ENCODE data around the gene OSBP2.

Gene OSBP2

DNA sequence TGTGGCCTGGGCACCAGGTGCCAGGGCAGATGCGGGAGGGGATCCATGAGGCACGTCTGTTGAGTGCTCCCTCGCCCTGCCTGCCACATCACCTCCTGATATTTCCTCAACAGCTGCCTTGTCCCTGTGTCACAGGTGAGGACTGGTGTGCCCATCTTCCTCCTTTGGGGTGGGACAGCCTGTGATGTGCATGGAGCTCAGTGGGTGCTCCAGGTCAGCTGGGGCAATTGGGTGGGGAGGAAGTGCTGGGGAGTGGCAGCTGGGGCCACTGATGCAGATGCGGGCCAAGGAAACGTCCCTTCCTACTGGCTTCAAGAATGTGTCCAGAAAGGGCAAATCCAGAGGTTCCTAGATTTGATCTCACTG lies 190.3 kb downstream of the OSBP2 start:
- no peak for DNase-seq

DNA sequence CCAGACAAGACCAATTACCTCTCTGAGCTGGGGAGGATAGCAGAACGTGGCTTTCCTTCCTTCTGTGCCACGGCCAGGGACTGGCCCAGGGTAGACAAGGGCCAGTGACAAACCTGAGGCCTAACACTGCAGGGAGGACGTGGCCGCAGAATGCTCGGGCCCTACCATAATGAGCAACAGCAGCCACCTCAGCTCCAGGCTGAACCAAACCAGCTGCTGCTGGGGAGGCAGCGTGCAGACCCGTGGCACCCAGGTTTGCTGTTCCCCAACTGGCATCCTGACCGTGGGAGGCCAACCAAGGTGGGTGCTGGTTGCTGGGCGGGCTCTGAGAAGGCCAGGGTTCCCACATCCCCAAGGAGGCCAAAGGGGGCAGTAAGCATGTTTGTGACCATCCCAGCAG lies 190.9 kb downstream of the OSBP2 start:
- DNase-seq = no peak

DNA sequence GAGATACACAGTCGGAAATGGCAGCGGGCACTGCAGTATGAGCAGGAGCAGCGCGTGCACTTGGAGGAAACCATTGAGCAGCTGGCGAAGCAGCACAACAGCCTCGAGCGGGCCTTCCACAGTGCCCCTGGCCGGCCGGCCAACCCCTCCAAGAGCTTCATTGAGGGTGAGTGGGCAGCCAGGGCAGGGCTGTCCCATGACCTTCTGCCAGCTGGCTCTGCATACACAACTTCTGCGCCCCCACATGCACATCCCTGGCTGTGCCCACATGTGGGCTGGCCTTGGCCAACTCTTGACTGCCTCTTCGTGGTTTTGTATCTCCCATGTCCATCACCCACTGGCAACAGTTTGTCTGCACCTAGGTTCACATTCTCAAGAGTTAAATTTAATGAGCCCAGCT lies 192.8 kb downstream of the OSBP2 start:
- DNase-seq = no peak

DNA sequence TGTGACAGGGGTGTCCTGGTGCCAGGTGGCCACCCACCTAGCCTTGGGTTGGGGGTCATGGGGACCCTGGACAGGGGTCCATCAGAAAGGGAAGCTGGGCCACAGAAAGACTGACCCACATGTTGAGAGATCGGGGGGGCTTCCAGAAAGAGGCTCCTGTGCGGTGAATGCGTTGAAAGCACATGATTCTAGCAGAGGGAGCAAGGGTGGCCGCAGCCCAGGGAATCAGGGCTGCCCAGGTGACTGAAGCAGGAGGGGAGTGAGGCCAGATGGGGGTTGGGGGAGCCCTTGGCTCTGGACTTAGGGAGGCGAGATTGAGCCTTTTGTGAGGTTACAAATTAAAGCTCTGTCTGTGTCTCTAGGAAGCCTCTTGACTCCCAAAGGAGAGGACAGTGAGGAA lies 193.2 kb downstream of the OSBP2 start:
- DNase-seq = no peak

DNA sequence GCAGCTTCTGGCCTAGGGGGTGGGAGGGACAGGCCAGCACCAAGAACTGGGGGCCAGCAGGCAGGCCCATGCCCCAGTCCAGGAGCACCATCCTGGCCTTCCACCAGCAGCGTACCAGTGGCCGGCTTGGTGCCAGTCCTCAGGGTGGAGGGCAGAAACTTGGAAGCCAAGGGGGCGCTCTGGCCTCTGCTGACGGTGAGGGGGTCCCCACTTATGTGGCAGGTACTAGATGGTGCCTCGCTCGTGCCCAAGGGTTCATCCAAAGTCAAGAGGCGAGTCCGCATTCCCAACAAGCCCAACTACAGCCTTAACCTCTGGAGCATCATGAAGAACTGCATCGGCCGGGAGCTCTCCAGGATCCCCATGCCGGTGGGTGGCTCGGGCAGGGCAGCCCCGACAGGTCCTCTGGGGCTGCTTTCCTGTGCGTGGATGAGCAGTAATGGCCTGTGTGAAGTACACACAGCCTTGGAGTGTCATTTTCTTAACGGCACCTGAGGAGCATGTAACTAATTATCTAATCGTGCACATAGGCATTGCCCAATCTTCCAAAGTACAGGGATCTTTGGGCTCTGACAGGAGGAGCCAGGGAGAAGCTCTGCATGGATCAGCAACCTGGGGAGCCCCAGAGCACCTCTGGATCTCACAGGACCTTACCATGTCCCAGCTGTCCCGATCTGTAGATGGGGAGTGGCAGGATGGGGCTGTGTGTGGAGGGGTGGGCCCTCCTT lies 194.8 kb downstream of the OSBP2 start:
- DNase-seq = no peak

DNA sequence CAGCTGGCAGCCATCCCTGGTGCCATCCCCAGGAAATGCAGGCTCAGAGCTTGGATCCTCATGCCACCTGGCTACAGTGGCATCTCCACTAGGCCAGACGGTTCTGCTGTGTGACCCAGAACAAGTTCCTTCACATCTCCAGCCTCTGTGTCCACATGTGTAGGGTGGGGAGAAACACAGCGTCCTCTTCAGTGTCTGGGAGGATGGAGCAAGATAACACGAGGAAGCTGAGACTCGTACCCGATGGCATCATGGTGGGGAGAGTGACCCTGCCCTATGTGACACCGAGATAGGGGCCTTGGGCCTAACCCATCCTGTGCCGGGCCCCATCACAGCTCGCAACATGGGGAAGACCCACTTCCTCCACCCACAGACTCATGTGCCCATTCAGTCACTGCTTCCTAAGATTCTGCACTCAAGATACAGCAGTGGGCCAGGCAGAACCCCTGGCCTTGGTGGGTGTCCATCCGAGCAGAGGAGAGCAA lies 195.4 kb downstream of the OSBP2 start:
- DNase-seq = no peak

DNA sequence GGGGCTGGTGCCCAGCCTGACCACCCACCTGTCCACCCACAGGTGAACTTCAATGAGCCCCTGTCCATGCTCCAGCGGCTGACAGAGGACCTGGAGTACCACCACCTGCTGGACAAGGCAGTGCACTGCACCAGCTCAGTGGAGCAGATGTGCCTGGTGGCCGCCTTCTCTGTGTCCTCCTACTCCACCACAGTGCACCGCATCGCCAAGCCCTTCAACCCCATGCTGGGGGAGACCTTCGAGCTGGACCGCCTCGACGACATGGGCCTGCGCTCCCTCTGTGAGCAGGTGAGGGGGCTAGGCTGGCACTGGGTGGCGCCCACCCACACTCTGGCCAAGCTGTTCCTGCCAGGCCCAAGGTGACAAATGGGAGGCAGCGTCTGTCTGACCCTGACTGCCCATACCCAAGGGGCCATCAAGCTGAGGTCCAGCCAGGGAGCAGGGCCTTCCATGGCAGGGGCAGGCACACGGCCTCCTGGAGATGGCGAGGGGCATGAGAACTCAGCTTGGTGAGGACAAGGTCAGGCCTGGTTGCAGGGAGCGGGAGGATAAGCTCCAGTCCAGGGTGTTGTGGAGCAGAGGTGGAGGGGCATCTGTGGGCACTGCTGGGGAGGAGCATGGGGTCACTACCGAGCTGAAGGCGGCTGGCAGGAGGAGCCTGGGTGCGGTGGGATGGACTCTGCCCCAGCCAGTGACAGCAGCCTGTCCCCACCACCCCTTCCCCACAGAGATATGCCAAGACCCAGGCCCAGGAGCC lies 196.2 kb downstream of the OSBP2 start:
- DNase-seq = no peak

DNA sequence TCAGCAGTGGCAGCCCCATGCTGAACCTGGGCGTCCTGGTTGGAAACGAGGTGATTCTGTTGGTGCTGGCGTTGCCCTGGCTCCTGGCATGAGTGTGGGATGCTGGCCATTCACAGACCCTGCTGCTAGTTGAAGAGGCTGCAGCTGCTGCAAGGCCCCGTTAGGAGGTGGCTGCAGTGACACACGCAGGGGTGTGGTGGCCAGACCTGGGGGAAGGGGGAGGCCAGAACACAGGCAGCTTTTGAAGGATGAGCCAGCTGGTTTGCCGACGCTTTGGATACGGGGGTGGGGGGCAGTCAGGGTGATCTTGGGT lies 196.7 kb downstream of the OSBP2 start:
- DNase-seq = no peak

DNA sequence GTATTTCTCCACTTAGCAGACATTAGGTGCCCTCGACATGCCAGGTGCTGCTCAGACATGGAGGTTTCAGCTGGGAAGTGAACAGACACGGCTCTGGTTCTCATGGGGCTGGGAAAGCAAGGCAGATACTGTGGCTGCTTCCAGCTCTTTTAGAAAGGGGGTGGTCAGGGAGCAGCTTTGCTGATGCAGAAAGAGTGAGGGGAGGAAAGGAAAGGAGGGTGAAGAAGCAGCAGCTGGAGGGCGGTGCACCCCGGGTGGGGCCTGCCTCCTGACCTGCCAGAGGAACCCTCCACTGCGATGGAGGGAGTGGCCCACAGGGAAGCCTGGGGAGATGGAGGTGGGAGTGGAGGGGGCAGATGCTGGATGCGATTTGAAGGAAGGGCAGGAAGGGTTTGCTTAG lies 197.1 kb downstream of the OSBP2 start:
- DNase-seq = no peak

DNA sequence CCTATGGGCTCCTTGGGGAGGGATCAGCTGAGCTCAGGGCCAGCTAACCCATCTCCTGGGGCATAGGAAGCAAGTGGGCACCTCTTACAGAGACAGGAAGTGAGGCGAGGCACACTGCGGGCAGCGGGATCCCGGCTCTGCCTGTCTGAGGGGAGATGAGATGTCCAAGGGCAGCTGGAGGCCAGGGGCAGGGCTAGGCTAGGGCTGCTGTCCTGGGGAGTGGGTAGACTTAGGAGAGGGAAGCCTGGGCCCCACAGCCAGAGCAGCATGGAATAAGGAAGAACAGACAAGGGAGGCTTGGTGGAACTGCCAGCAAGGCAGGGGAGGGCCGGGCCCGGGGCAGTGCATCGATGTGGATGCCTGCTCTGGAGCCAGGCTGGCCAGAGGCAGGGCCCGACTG lies 197.6 kb downstream of the OSBP2 start:
- DNase-seq = no peak

DNA sequence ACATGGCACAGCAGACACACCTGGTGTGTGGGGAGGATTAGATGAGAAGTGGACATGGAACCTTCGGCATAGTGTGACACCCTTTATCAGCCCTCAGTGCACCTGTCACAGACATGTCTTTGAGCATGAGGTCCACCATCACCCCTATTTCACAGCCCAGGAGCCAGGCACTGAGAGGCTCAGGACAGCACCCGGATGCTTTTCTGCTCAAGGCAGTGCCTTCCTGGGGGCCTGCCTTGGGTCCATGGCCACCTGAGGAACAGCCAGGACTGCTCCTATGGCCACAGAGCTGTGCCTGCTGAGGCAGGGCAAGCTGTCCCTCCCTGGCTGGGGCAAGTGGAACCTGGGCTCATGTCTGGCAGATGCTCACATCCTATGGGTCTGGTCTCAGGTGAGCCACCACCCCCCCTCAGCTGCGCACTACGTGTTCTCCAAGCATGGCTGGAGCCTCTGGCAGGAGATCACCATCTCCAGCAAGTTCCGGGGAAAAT lies 198.1 kb downstream of the OSBP2 start:
- no peak for DNase-seq

DNA sequence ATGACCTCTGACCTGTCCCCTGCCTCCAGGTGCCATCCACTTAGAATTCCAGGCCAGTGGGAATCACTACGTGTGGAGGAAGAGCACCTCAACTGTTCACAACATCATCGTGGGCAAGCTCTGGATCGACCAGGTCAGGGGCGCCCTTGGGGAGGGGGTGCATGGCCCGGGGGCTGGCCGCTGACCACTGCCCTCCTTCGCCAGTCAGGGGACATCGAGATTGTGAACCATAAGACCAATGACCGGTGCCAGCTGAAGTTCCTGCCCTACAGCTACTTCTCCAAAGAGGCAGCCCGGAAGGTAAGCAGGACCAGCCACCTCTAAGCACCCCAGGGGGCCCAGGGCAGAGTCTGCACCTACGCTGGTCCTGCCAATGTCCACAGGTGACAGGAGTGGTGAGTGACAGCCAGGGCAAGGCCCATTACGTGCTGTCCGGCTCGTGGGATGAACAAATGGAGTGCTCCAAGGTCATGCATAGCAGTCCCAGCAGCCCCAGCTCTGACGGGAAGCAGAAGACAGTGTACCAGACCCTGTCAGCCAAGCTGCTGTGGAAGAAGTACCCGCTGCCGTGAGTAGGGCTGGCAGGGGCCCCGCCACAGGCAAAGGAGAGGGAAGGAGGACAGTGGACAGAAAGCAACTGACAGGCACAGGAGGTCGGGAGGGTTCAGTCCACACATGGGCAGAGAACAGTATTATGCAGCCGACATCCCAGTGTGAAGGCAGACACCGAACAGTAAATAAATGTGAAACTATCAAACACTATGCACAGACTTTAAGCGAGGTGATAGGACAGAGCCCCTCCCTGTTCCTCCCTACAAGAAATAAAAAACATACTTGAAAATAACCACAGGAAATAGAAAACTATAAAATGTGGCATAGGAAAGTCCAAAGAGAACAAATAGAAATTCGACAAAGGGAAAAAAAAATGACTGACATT lies 199.0 kb downstream of the OSBP2 start:
- no peak for DNase-seq

DNA sequence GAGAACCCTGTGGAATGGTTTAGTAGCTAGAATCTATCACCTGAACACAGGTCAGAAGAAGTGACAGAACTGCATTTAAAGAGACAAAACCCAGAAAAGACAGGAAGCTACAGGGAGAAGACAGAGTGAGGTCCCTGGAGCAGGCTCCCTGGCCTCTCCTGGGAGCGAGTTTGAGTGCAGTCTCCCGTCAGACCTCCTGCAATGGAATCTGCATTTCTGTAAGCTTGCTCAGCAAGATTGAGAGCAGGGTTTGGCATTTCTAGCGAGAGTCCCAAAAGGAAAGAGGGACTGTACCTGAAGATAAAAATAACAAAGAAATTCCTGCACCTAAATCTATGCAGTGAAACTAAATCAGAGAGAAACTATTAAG lies 199.7 kb downstream of the OSBP2 start:
- no peak for DNase-seq

DNA sequence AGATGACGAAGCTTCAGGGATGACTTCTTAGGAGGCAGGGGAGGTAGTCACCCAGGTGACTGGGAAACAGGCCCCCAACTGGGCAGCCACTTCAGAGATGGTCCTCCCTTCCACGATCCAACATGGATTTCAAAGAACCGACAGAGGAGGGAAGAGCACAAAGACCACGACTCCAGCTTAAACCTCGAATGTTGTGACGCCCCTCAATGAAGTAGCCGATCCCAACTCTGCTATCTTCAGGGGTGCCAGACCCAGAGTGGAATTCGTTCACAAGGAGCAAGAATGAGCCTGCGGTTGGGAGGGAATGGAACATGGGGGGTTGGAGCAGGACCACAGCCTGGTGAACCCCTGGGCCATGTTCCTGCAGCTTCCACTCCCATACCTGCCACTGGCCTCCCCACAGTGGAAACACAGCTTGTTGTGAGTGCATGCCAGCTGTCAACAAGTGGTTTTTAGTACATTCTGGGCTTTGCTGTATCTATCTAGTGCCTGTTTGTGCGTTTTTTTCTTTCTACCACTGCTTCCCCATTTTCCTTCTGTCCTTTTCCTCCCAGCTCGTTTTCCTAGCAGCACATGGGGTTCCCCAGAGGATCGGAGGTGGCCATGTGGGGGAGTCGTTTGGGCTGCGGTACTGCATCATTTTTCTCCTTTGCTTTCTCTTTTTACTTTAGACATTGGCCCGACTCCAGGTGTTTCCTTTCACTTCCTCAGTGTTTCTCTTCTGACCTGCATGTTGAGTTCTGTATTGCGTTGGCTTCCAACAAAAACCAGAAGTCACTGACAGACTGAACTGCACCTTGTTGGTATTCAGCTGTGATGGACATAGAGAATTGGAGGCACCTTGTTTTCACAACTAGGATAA lies 208.1 kb downstream of the OSBP2 start:
- no peak for DNase-seq

DNA sequence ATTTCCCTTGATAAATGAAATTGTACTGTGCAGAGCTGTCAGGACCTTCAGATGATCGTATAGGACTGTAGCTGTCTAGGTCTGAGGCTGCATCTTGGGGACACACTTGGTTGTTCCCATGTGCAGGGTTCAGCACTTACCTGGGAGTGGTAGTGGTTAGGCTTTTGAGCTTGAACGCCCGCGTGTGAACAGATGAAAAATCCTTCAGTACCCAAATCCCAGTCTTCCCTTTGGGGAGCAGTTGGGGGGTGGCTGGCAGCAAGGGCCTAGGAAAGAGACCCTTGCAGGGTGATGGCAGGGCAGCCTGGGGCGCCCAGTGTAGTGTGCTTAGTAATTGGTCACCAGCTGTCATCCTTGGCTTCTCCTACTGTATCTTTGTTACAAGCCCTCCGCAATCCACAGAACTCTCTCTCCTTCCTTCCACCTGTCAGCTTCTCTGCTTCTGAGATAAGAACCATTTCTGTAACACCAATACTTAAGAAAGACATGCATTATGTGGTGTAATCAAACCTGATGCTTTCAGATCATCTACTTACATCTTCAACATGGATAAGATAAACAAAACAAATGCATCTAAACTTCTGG lies 209.3 kb downstream of the OSBP2 start:
- DNase-seq = no peak

DNA sequence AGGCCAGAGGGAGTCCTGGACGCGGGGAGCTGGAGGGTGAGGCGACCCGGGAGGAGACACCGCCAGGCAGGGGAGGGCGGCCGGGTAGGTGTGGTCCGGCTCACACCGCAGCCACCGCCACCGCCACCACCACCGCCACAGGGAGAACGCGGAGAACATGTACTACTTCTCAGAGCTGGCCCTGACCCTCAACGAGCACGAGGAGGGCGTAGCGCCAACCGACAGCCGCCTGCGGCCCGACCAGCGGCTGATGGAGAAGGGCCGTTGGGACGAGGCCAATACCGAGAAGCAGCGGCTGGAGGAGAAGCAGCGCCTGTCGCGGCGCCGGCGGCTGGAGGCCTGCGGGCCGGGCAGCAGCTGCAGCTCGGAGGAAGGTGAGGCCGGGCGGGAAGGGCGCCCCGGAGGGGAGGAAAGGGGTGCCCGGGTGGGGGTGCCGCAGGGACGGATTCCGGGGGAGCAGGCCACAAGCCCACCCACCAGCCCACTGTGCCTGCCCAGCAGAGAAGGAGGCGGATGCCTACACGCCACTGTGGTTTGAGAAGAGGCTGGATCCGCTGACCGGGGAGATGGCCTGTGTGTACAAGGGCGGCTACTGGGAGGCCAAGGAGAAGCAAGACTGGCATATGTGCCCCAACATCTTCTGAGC lies 211.1 kb downstream of the OSBP2 start:
- no peak for DNase-seq

DNA sequence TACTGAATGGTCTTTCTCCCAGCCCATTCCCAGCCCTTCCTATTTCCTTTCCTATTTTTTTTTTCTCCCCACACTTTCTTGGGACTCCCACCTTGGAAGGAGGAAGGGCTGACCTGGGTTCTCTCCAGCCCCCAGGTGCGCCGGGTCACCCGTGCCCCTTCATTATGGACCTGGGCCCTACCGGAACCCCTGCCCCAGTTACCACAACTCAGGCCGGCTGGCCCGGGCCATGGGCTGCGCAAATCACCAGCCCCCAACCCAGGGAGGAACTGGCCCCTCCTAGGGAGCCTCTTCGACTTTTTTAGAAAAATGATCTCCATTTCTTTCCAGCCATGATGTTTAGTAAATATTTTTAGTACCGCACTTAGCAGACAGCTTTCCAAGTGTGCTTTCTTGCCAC lies 211.7 kb downstream of the OSBP2 start:
- no peak for DNase-seq

DNA sequence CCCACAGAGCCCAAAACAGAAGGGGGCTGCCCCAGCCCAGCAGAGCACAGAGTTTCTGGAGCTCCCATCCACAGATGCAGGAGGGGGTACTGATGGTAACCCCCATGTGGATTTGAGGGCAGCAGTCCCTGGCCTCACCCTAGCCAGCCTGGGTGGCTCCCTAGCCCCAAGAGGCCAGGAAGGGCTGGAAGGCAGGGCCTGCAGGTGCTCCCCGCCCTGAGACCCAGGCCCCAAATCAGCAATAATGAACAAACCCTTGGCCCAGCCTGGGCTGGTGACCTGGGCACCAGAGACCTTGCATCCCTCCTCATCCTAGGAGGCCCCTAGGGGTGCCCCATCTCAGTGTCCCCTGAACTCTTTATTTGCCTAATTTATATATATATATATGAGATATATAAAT lies 212.3 kb downstream of the OSBP2 start:
- no peak for DNase-seq

DNA sequence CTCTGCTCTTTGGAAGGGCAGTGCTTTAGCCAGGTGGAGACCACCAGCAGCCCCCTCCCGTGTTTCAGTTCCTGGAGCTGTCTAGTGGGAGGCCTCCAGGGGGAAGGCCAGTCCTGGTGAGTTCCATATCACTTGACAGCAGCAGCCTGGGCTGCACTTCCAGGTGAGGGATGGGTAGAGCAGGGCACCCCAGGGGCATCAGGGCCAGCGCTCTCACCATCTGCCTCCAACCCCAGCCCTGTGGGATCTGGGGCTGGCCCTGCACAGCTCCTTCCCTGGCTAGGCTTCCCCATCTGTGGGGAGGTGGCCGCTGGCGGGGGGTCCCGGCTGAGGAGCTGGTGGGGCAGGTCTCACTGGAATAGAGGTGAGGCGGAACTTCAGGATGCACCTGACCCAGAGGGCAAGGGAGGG lies 213.4 kb downstream of the OSBP2 start:
- no peak for DNase-seq

DNA sequence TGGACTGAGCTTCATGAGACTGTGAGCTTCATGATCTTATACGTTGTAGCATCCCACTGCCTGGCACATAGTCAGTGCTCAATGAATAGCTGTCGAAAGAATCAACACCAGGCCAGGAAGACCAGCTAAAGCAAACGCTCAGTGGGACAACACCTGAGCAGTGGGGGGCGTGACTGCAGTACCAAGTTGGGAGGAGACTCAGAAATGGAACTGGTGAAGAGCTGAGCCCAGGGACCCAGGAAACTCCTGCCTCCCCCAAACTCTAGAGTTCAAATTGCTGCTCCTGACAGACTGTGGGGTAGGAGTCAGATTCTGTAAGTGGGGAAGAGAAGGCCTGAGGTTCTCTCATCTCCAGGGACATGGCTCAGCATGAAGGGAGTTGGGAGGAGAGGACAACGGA lies 214.6 kb downstream of the OSBP2 start:
- DNase-seq = no peak

DNA sequence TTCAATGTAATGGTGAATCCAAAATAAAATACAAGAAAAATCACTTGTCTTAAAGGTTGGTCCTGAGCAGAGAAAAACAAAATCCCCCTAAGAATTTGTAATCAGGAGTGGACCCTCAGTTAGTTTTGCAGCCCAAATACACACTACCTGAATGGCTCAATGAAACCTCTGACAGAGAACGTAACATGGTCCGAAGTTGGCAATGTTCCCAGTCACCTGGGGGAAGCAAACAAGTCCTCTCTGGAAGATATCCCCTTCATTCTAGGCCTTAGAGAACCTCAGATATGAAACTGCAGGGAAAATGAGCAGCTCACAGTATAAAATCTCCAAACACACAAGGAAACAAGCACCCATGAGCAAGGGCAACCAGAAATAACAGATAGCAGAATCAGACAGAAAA lies 215.7 kb downstream of the OSBP2 start:
- no peak for DNase-seq

DNA sequence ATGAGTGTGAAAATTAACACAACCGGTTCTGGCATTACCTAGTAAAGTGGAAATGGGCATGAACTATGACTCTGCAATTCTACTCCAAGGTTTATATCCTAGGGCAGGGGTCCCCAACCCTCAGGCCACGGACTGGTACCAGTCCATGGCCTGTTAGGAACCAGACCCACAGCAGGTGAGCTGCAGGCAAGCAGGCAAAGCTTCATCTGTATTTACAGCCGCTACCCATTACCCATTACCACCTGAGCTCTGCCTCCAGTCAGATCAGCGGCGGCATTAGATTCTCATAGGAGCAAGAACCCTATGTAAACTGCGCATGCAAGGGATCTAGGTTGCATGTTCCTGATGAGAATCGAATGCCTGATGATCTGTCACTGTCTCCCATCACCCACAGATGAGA lies 224.1 kb downstream of the OSBP2 start:
- no peak for DNase-seq

All from NCI-H2107 (cell line).